ENCODE results near the gene AK2.
"Not testable (repeated sequence)": the region's sequence is repeated elsewhere in the genome, so short reads cannot be mapped to it uniquely, and the experiment has no call there.

Gene AK2

DNA sequence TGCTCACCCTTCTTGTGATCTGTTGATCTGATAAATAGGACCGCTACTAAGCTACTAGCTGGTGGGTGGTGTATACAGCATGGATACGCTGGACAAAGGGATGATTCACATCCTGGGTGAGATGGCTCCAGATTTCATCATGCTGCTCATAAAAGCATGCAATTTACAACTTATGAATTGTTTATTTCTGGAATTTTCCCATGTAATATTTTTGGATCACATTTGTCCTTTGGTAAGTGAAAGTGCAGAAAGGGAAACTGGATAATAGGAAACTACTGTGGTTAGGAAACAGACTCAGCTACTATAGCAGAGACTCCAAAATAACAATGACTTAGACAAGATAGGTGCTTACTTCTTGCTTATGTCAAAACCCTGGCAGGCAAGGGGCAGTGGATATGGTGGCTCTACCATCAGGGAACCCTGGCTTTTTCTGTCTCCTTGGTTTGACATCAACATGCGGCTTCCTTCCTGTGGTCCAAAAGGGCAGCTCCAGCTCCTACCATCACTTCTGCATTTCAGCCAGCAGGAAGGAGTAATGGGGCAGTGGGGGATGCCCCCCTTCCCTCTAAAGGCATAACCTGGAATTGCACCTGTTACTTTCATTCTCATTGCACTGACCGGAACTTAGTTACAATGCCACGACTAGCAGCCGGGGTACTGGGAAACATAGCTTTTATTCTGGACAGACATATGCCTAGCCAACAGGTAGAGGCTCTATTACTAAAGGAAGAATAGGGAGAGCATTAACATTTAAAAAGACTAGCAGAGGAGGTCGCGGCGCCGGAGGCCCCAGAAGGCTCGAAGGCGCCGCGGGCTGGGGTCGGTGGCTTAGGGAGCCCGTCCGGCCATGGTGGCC, 13.8 kb upstream of the AK2 start:
- DNase-seq, result peak; percentile 93

DNA sequence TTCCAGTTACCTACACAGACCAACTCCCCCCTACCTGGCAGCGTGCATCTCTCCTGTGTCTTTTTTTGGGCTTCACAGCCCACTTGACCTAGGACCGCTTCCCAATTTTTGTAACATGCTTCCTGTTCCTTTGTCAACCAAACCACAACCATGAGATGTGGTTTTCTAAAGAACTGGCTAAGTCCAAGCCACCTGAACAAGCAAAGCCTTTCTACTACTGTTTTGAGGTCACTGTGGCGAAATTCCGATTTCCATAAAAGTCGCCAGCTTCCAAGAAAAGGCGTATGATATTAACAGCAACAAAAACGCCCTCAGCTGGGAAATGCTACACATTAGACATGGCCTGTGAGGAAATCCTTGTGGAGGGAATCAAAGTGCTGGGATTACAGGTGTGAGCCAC, 12.7 kb upstream of the AK2 start:
- DNase-seq, result no peak

DNA sequence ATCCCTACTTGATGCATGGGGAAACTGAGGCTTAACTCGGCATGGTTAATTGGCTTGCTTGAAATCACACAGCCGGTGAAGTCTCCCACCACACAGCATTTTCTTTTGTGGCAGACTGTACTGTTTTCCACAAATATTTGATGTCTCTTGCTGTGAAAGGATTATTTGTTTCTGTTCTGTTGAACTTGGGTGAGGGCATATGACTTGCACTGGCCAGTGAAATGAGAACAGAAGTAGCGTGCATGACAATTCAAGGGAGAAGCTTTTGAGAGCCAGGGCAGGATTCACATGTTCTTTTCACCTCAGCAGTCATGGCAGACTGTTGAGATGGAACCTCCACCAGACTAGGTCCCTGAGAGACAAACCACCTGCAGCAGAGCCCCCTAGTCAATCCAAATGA, 11.7 kb upstream of the AK2 start:
- DNase-seq, result no peak

DNA sequence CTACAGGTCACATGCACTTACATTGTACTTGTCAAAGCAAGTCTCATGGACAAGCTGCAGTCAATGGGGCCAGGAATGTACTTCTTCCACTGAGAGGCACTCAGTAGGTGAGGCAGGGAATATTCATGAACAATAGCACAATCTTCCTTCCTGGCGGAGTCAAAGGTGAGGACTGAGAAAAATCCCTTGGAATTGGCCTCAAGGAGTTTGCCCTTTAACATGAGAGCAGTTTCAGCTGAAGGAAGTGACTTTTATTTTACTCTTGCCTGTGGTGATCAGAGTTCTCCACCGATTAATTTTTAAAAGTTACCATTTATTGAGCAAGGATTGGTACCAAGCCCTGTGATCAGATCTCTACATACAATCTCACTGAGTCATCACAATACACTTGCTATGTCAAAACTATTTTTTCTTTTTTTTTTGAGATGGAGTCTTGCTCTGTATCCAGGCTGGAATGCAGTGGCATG, 11.2 kb upstream of the AK2 start:
- no peak for DNase-seq

DNA sequence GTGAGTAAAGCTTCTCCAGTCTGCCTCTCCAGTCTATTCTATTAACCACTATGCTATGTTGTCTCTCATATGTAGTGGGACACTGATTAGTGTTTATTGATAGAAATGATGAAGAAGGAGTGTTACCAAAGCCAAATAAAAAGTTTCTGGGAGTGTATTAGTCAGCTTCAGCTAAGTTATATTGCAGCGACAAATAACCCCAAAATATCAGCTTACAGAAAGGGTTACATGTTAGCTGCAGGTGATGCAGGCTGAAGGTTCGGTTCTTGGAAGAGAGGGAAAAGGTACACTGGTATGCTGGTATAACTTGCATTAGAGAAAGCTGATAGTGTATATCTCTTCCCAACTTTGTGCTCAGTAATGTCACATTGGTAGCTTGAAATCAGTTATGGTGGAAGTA, 10.6 kb upstream of the AK2 start:
- DNase-seq, result no peak

DNA sequence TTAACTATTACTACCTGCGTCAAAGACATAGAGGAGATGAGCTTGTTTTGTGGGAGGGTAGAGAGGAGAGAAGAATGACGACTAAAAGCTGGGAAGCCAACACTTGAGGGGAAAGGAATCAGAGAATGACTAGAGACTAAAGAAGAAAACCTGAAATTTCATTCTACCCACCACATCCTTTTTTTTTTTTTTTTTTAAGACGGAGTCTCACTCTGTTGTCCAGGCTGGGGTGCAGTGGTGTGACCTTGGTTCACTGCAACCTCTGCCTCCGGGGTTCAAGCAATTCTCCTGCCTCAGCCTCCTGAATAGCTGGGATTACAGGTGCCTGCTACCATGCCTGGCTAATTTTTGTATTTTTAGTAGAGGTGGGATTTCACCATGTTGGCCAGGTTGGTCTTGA, 9.6 kb upstream of the AK2 start:
- DNase-seq, result not testable (repeated sequence)

DNA sequence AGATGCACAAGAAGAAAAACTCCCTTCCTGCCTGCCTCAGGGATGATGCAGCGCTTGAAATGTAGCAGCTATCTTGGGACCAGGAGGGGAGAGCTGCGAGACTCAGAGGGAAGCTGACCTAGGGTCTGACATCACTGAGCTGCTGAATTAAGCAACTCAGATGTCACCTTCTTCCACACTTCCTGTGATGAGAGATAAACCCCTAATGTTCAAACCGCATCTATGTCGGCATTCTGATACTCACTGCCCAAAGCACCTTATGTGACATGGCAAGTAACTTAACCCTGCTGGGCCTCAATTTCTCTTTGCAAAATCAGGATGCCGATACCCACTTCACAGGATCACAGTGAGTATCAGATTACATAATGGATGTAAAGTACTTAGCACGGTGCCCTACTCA, 9.1 kb upstream of the AK2 start:
- peak; percentile 68 for DNase-seq

DNA sequence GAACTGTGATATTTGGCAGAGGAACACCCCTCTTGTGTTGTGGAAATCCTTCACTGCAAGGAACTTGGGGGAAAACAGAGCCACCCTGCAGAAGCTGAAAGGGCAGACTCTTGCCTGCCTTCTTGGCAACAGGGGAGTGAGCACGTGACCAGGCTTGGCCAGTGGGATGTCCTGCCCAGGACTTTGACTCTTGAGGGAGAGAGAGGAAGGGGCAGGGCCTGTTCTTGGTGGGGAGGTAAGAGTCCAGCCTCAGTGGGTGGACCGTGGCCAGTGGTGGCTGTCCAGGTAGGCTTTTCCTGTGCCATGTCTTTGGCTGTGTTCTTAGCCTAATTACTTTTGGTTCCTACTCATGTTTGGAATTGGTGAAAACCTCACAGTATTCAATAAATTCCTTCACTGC, 8.6 kb upstream of the AK2 start:
- DNase-seq, result no peak

DNA sequence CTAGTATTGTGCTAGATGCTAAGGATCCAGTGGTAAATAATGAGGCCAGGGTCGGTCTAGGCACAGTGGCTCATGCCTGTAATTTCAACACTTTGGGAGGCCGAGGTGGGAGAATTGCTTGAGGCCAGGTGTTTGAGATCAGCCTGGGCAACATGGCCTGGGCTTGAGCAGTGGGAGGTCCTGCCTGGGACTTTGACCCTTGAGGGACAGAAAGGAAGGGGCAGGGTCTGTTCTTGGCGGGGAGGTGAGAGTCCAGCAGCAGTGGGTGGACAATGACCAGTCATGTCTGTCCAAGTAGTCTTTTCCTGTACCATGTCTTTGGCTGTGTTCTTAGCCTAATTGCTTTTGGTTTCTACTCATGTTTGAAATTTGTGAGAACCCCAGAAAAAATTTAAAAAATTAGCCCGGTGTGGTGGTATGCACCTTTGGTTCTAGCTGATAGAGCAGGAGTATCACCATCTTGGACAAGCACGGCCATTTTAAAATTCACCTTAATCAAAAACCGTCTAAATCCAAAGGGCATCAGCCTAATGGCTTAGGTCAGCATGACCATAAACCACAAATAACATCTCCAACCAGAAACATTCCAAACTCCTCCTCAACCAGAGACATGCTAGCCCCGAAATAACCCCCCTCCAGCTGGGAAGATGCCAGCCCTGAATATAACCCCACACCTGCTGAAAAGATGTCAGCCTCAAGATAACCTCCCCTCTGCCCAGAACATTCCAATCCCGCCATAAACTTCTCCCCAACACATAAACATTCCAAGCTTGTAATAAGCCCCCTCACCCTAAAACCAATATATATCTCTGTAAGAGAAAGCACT, 6.8 kb upstream of the AK2 start:
- DNase-seq, result no peak

DNA sequence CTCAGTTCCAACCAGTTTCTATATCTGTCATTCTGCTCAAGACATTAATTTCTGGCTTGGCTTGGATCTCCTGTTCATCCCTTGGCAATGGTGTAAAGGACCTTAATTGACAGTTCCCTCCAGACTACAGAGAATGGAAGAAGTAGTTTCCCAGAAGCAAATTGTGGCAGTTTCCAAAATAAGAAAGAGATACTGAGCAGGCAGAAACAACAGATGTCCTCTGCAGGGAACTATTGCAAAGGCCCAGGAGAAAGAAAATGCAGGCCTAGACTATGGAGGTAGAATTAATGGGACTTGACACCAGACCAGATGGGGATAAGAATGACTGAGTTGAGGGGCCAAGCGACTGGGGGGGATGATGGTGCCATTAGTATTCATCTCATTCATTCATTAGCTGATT, 6.1 kb upstream of the AK2 start:
- no peak for DNase-seq

DNA sequence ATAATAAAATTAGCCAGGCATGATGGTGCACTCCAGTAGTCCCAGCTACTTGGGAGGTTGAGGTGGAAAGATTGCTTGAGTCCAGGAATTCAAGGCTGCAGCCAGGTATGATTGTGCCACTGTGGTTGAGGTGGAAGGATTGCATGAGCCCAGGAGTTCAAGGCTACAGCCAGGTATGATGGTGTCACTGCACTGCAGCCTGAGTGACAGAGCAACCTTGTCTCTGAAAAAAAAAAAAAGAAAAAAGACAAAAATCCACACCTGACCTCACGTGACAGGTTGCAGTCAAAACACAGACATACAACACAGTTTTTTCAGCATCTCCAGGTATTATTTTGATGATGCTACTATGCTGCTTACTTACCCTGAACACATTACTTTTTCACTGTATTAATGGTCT, 4.3 kb upstream of the AK2 start:
- DNase-seq, result no peak

DNA sequence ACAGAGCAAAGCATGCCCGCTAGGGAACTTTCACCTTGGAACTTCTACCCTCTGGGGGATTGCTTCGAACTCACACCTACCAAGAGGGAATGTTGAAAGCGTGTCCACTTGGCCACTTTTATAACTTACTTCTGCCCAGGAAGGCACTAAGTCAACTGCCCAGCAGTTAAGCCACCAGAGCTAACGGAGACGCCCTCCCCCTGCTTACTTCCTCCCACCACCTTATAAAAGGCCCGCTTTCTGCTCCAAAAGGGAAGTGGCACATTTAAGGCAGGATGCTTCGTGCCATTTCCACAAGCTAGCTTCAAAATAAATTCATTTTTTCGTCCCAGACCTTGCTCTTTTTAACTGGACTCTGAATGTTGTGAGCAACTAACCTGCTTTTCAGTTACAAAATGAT, 3.2 kb upstream of the AK2 start:
- DNase-seq, result peak; percentile 78

DNA sequence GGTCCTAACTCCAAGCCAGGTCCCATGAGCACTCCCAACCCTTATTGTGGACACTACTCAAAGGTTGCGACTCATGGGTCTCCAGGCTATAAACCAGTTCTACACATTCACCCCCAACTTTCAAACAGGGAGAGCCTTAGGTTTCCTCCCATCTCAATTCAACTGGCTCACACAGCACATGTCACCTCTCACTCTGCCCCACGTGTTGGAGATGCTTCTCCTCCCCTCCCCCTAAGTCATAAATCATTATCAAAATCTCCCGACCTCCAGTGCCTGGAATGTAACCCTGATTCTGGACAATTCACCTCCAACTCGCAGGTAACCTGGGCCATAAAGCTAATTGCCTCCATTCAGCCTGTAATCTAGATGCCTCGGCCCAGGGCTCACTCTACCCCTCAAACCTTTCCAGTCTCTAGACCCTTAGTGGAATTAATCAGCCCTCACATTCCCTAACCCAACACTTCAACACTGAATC, 595 bp downstream of the AK2 start:
- peak; percentile 44 for DNase-seq

DNA sequence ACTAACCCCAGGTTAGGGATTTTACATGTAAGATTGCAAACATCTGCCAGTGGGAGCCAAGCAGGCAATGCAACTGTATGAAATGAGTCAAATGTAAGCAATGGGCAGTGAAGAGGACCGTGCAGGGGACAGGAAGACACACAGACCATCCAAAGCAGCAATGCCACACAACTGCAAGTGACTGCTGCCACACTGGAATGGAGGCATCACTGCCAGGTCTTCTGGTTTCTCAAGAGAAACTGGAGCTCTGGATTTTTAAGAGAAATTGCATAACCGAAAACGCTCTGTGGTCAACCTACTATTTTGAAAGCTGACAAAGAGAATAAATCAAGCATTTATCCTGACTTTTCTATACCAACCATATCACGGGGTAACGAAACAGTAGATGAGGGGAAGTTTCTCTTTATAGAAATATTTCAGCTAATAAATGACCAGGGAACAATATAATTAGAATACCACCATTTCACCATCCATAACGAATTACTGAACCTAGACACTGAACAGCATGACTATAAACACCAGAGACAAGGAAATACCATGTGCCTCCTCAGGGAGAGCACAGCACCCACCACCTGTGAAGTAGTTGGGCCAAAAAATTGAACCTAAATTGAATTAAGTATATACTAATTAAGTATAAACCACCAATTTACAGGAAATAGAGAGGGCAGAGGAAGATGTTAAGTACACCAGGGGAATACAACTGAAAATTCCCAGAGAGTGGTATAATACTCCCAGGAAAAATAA, 4.4 kb downstream of the AK2 start:
- peak; percentile 74 for DNase-seq

DNA sequence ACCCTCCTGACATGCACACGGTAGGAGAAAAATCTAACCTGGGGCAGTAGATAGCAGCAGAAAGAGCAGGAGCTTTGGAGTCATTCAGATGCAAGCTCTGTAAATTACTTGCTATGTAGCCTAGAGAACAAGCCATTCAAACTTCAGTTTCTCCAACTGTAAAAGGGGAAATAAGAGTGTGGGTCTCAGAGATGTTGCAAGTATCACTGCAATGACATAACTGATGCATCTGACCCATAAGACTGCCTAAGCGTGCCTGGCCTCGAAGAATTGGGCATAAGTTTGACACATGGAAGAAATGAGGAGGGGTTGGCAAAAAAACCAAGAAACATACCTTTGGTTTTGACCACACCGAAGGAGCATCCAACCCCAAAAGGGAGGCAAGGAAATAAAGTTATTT, 5.2 kb downstream of the AK2 start:
- DNase-seq, result peak; percentile 70

DNA sequence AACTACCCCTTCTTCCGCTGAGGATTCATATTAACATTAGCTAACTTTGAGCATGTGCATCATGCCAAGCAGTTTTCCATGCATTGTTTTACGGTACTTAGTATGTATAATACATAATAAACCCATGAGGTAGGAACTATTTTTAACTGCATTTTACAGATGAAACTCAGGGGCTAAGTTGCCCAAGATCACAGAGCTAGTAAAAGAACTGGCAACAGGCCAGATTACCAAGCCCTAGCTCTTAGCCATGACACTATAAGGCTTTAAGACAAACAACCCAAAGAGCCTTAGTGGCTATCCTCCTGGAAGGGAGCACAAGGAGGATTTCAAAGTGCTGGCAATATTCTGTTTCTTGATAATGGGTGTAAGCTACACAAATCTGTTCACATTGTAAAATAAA, 6.1 kb downstream of the AK2 start:
- peak; percentile 61 for DNase-seq

DNA sequence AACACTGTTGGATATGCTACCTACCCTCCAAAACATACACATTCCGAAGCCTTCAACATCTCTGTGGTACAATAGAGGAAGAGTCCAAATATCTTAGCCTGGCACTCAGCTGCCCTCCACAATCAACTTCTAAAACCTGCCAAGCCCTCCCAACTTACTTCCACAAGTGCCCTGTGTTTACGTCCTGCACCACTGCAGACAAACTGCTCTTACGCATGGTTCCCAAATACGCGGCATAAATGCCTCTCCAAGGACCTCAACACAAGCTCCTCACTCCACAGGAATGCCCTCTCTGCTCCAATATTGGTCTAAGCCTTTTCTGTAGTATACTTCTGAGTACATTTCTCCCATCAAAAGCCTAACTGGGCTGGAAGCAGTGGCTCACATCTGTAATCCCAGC, 6.8 kb downstream of the AK2 start:
- no peak for DNase-seq

DNA sequence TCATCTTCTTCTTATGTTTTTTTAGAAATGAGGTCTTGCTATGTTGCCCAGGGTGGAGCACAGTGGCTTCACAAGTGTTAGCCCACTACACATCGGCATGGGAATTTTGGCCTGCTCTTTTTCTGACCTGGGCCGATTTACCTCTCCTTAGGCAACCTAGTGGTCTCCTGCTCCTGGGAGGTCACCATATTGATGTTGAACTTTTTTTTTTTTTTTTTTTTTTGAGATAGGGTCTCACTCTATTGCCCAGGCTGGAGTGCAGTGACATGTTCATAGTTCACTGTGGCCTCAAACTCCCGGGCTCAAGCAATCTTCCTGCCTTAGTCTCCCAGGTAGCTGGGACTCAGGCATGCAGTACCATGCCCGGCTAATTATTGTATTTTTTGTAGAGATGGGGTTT, 7.5 kb downstream of the AK2 start:
- no peak for DNase-seq

DNA sequence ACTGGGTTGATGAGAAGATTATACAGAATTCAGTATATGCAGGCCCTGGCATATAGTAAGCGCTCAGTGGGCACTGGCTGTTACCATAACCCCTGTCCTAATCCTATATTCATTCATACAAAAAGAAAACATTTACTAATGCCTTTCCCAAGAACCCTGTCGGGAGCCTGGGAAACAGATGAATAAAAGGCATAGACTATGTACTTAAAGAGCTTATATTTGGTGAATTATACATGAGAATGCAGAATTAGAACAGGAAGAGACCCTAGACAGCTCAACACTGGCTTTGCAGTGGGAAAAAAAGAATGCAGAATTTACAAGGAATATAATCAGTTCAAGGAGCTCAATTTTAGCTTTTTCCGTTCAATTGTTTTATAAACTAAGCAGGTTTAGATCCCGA, 10.9 kb downstream of the AK2 start:
- no peak for DNase-seq

DNA sequence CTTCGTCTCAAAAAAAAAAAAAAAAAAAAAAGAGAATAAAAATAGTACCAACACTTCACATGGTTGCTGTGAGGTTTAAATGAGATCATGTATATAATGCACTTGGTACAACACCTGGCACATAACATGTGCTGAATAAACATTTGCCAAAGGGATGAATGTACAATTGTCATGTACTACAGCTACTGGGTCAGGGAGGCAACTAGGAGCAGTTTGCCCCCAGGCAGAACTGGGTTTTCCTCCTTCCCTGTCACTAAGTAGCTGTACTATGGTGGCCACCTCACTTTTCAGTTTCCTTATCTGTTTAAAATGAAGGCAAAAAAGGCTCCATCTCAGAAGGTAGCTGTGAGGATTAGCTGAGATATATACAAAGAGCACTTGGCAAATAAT, 11.5 kb downstream of the AK2 start:
- no peak for DNase-seq

DNA sequence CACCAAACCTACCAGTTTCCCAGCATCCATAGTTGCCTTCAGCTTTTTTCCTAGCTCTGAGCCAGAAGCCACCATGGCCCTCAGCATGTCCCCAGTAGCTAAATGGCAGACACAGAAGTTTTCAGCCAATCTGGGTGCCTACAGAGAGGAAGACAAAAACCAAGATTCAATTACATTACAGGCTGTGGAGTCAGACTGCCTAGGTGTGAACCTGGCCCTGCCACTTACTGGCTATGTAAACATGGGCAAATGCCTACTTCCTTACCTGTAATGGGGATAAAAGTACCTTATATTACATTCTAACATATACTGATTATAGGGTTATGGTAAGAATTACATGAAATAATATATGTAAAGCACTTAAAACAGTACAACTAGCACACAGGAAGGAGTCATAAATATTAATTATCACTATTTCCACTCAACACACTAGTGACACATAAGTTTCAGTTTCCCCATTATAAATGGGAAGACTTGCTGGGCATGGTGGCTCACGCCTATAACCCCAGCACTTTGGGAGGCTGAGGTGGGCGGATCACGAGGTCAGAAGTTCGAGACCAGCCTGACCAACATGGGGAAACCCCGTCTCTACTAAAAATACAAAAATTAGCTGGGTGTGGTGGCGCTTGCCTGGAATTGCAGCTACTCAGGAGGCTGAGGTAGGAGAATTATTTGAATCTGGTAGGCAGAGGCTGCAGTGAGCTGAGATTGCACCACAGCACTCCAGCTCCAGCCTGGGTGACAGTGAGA, 12.1 kb downstream of the AK2 start:
- DNase-seq, result peak; percentile 75

DNA sequence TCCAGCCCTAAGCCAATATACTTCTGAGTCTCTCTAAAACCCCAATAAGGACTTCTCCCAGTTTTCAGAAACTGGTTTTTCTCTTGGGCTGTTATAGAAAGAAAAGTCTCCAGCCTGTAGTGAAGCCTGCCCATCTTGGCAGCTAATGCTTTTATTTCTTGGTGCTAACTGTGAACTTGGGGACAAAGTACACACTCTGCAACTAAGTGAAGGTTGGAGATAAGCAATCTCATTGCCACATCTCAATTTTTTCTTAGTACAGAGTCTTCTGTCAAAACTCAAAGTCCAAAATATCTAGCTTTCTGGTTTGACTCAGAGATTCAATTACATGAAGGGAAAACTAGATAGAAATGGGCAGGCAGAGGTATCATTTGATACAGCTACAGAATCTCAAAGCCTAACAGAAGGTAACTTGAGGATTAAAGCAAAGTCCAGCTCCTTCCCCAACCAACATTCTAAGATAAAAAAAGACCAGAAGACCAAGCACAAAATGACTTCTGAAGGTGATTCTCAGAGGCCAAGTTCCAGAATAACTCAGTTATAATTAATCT, 14.0 kb downstream of the AK2 start:
- DNase-seq, result no peak

Measured in suppressor macrophage treated with lipopolysaccharide for 4 hours (primary cell).